GM23338 (cell line): ENCODE measurements around the gene SCFD2.
"Not testable (repeated sequence)": the region's sequence is repeated elsewhere in the genome, so short reads cannot be mapped to it uniquely, and the experiment has no call there.

ENCODE experiments used
- EZH2 ChIP-seq: fragments of 200-600 bp; sonication (generic); IDR thresholded peaks from one replicate; pipeline ENCODE4 v1.8.0; 2017; ENCODE audit warnings: antibody characterized with exemption, mild to moderate bottlenecking, low read depth; ENCODE audit not compliant: unreplicated experiment
- POLR2AphosphoS5 ChIP-seq: IDR thresholded peaks from 2 replicates; pipeline ENCODE4 v1.6.1; 2016; ENCODE audit warnings: antibody characterized with exemption, low read depth
- TF ChIP-seq, protein P1 (sequence below), 2 experiments: fragments of 200-600 bp in 1 of 2; sonication (generic) in 1 of 2; conservative IDR thresholded peaks; 2 replicates each; pipeline versions ENCODE4 v1.5.1 to v1.6.1; 2016 to 2017; ENCODE audit warnings: antibody characterized with exemption in 2 of 2, low read depth in 2 of 2, mild to moderate bottlenecking in 2 of 2, moderate library complexity in 1 of 2
- TF ChIP-seq, protein P2 (sequence below): IDR thresholded peaks from one replicate; pipeline ENCODE4 v1.6.1; 2018; ENCODE audit warnings: antibody characterized with exemption; ENCODE audit not compliant: unreplicated experiment

DNA sequence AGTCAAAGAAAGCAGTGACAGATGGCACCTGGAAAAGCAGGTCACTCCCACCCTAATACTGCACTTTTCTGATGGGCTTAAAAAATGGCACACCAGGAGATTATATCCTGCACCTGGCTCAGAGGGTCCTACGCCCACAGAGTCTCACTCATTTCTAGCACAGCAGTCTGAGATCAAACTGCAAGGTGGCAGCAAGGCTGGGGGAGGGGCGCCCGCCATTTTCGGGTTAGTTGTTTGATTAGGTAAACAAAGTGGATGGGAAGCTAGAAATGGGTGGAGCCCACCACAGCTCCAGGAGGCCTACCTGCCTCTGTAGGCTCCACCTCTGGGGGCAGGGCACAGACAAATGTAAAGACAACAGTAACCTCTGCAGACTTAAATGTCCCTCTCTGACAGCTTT lies 188.1 kb downstream of the SCFD2 start:
- TF ChIP-seq, protein P1, sequence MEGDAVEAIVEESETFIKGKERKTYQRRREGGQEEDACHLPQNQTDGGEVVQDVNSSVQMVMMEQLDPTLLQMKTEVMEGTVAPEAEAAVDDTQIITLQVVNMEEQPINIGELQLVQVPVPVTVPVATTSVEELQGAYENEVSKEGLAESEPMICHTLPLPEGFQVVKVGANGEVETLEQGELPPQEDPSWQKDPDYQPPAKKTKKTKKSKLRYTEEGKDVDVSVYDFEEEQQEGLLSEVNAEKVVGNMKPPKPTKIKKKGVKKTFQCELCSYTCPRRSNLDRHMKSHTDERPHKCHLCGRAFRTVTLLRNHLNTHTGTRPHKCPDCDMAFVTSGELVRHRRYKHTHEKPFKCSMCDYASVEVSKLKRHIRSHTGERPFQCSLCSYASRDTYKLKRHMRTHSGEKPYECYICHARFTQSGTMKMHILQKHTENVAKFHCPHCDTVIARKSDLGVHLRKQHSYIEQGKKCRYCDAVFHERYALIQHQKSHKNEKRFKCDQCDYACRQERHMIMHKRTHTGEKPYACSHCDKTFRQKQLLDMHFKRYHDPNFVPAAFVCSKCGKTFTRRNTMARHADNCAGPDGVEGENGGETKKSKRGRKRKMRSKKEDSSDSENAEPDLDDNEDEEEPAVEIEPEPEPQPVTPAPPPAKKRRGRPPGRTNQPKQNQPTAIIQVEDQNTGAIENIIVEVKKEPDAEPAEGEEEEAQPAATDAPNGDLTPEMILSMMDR (conservative IDR thresholded peaks at IDR 0.05; ENCODE audit: low read depth in 2 of 2): not testable (repeated sequence)
- TF ChIP-seq EZH2, POLR2AphosphoS5: not testable (repeated sequence)
- TF ChIP-seq, protein P2, sequence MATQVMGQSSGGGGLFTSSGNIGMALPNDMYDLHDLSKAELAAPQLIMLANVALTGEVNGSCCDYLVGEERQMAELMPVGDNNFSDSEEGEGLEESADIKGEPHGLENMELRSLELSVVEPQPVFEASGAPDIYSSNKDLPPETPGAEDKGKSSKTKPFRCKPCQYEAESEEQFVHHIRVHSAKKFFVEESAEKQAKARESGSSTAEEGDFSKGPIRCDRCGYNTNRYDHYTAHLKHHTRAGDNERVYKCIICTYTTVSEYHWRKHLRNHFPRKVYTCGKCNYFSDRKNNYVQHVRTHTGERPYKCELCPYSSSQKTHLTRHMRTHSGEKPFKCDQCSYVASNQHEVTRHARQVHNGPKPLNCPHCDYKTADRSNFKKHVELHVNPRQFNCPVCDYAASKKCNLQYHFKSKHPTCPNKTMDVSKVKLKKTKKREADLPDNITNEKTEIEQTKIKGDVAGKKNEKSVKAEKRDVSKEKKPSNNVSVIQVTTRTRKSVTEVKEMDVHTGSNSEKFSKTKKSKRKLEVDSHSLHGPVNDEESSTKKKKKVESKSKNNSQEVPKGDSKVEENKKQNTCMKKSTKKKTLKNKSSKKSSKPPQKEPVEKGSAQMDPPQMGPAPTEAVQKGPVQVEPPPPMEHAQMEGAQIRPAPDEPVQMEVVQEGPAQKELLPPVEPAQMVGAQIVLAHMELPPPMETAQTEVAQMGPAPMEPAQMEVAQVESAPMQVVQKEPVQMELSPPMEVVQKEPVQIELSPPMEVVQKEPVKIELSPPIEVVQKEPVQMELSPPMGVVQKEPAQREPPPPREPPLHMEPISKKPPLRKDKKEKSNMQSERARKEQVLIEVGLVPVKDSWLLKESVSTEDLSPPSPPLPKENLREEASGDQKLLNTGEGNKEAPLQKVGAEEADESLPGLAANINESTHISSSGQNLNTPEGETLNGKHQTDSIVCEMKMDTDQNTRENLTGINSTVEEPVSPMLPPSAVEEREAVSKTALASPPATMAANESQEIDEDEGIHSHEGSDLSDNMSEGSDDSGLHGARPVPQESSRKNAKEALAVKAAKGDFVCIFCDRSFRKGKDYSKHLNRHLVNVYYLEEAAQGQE: not testable (repeated sequence)
